LNCAP (cell line): ENCODE measurements around the gene PLA2G4A.
A peak's percentile ranks its signal among the peaks of the same experiment; 100 is the strongest.

Experiments
- CTCF ChIP-seq: fragments of 450-650 bp; IDR thresholded peaks from 2 replicates; pipeline ENCODE4 v1.5.1; 2017; ENCODE audit warnings: mild to moderate bottlenecking

Gene PLA2G4A

GRCh38 chr1:186792870-186793581 lies 35.7 kb upstream of the PLA2G4A start:
- no peak for TF ChIP-seq CTCF

- TF ChIP-seq CTCF = no peak
Observed at GRCh38 chr1:186793582-186793927, 35.2 kb upstream of the PLA2G4A start.

- no peak for TF ChIP-seq CTCF
Observed at GRCh38 chr1:186798960-186799688, 29.6 kb upstream of the PLA2G4A start.

GRCh38 chr1:186799689-186800054 lies 29.1 kb upstream of the PLA2G4A start:
- TF ChIP-seq CTCF = no peak

- no peak for TF ChIP-seq CTCF
Observed at GRCh38 chr1:186802388-186802787, 26.4 kb upstream of the PLA2G4A start.

- TF ChIP-seq CTCF = no peak
Observed at GRCh38 chr1:186804679-186805078, 24.1 kb upstream of the PLA2G4A start.

GRCh38 chr1:186806477-186806876 lies 22.3 kb upstream of the PLA2G4A start:
- TF ChIP-seq CTCF = peak; percentile 66
